CD4-positive, alpha-beta T cell (primary cell): ENCODE results near the gene PHKA2. TPM values are rescaled to one million over a fixed set of nuclear protein-coding genes. Genes with fewer than 3 reads are reported as not detected.

Experiments
- ATAC-seq: fragments of 200-7000 bp; cut with Tn5 transposase; one replicate; pipeline ENCODE4 v1.10.0; 2022; ENCODE audit warnings: mild to moderate bottlenecking; ENCODE audit not compliant: poor library complexity
- CTCF ChIA-PET: fragments of 350-600 bp; sonication (Branson Sonifier 250); formaldehyde crosslinking; loops from one replicate; lab custom pipeline; 2021; ENCODE audit warnings: antibody characterized with exemption, inconsistent platforms; lab: Charles Lee
- POLR2A ChIA-PET: fragments of 350-600 bp; sonication (Branson Sonifier 250); formaldehyde crosslinking; loops from one replicate; lab custom pipeline; 2021; ENCODE audit warnings: antibody characterized with exemption, inconsistent platforms; lab: Charles Lee
- DNase-seq, 14 experiments: peaks; one replicate each; pipeline ENCODE4 v3.0.0-alpha.2; 2013 to 2020; ENCODE audit warnings: mixed read lengths in 2 of 14
- H3K27ac ChIP-seq, 2 donors: one replicate each; pipeline versions ENCODE4 v1.5.1 to v1.7.0; 2013; ENCODE audit warnings: low read length in 2 of 2, low read depth in 1 of 2, mild to moderate bottlenecking in 1 of 2
- H3K27me3 ChIP-seq, 2 experiments: 1 replicate in 1 of 2; 2 replicates in 1 of 2; pipeline versions ENCODE4 v1.6.1 to v1.7.0; 2013; ENCODE audit warnings: low read length in 2 of 2, control low read depth in 1 of 2, mild to moderate bottlenecking in 1 of 2, moderate library complexity in 1 of 2; ENCODE audit not compliant: insufficient read depth in 2 of 2, control insufficient read depth in 1 of 2
- H3K36me3 ChIP-seq: one replicate; pipeline ENCODE4 v1.6.1; 2013; ENCODE audit warnings: low read length, control low read depth; ENCODE audit not compliant: insufficient read depth
- H3K4me1 ChIP-seq: one replicate; pipeline ENCODE4 v1.6.1; 2013; ENCODE audit warnings: low read length, control low read depth; ENCODE audit not compliant: insufficient read depth
- H3K4me3 ChIP-seq: one replicate; pipeline ENCODE4 v1.5.1; 2013; ENCODE audit warnings: mild to moderate bottlenecking, low read length, moderate library complexity
- H3K9me3 ChIP-seq, 2 experiments: 1 replicate in 1 of 2; 2 replicates in 1 of 2; pipeline versions ENCODE4 v1.6.1 to v1.7.0; 2013; ENCODE audit warnings: low read length in 2 of 2, mild to moderate bottlenecking in 2 of 2, control low read depth in 1 of 2, moderate library complexity in 1 of 2; ENCODE audit not compliant: control insufficient read depth in 1 of 2, insufficient read depth in 1 of 2
- H3K27ac Mint-ChIP-seq: one replicate; pipeline ENCODE4 v1.8.0; 2020; ENCODE audit warnings: mixed read lengths
- H3K27me3 Mint-ChIP-seq: one replicate; pipeline ENCODE4 v1.8.0; 2021; ENCODE audit warnings: mixed read lengths
- H3K36me3 Mint-ChIP-seq: one replicate; pipeline ENCODE4 v1.8.0; 2021; ENCODE audit warnings: low read depth, mixed read lengths
- H3K4me1 Mint-ChIP-seq: one replicate; pipeline ENCODE4 v1.8.0; 2021; ENCODE audit warnings: low read depth, mixed read lengths
- H3K4me3 Mint-ChIP-seq: one replicate; pipeline ENCODE4 v1.8.0; 2020; ENCODE audit warnings: mild to moderate bottlenecking, mixed read lengths
- H3K9me3 Mint-ChIP-seq: one replicate; pipeline ENCODE4 v1.8.0; 2020; ENCODE audit warnings: mixed read lengths
- CTCF ChIP-seq: fragments of 200-600 bp; IDR thresholded peaks from one replicate; pipeline ENCODE4 v1.8.0; 2022; ENCODE audit warnings: antibody characterized with exemption, mild to moderate bottlenecking
- intact Hi-C, 2 experiments: fragments of 100-400 bp; cut with DNase I in 1 of 2; cut with micrococcal nuclease in 1 of 2; formaldehyde crosslinking; loops; one replicate each; pipeline versions ENCODE4 v1.15.1 to v1.9.0; 2023 to 2025; cut with DNase I, micrococcal nuclease
- total RNA-seq, 174 experiments: library from RNA in 2 of 174; stranded (reverse) in 2 of 174; gene quantifications; one replicate each; pipeline ENCODE4 v1.2.3 and lab custom pipeline; 2021 to 2026

PHKA2 gene
- total RNA-seq, 2 experiments from 2014 or later = 28.5 to 31.4 TPM

GRCh38 chrX:19007868-19008267 is 24.0 kb upstream of the PHKA2 start:
- no peaks in the 10 kb centered on the region for H3K27me3 Mint-ChIP-seq
- no peak for TF ChIP-seq CTCF
- no peaks in the 10 kb centered on the region for H3K9me3 Mint-ChIP-seq
- Histone ChIP-seq H3K27me3 (no peaks in the 10 kb centered on the region), H3K36me3 (no peaks in the 10 kb centered on the region), H3K4me1 (no peaks in the 10 kb centered on the region), H3K4me3 (no peak overlapping the region), H3K27ac (no peak overlapping the region), H3K9me3 (no peaks in the 10 kb centered on the region)
- ChIA-PET POLR2A (no interaction called here), CTCF (no interaction called here)
- no peak overlapping the region for H3K27ac Mint-ChIP-seq
- ATAC-seq = no peak
- no peaks in the 10 kb centered on the region for H3K4me1 Mint-ChIP-seq
- no peaks in the 10 kb centered on the region for H3K36me3 Mint-ChIP-seq
- DNase-seq = no peak
- intact Hi-C loops = loop anchor here in 1 of 2 experiments (10.0 kb wide), 1 partner anchor 613 kb away; no protein-coding TSS in a partner anchor
- H3K4me3 Mint-ChIP-seq = no peak overlapping the region

- Histone ChIP-seq H3K4me3 (no peak overlapping the region), H3K9me3 (no peaks in the 10 kb centered on the region), H3K27ac (no peak overlapping the region), H3K4me1 (no peaks in the 10 kb centered on the region), H3K36me3 (no peaks in the 10 kb centered on the region), H3K27me3 (no peaks in the 10 kb centered on the region)
- Mint-ChIP-seq H3K4me3 (no peak overlapping the region), H3K36me3 (no peaks in the 10 kb centered on the region), H3K9me3 (no peaks in the 10 kb centered on the region), H3K27me3 (no peaks in the 10 kb centered on the region), H3K4me1 (no peaks in the 10 kb centered on the region), H3K27ac (no peak overlapping the region)
- ATAC-seq (no peak), DNase-seq (no peak)
- TF ChIP-seq CTCF = no peak
- CTCF ChIA-PET = no interaction called here
- POLR2A ChIA-PET = no interaction called here
- intact Hi-C loops = loop anchor here in 1 of 2 experiments (10.0 kb wide), 1 partner anchor 612 kb away; no protein-coding TSS in a partner anchor
Measured at GRCh38 chrX:19007011-19007410, 23.1 kb upstream of the PHKA2 start.

- H3K27ac ChIP-seq = no peak overlapping the region
- no peaks in the 10 kb centered on the region for H3K36me3 Mint-ChIP-seq
- no peaks in the 10 kb centered on the region for H3K4me1 Mint-ChIP-seq
- DNase-seq = peak in 2 of 14 experiments; percentile 1 to 17
- ATAC-seq = no peak
- H3K4me1 ChIP-seq = no peaks in the 10 kb centered on the region
- H3K9me3 Mint-ChIP-seq = no peaks in the 10 kb centered on the region
- H3K36me3 ChIP-seq = no peaks in the 10 kb centered on the region
- no peak for TF ChIP-seq CTCF
- ChIA-PET POLR2A (no interaction called here), CTCF (no interaction called here)
- no peaks in the 10 kb centered on the region for H3K9me3 ChIP-seq
- intact Hi-C loops = loop anchor here in 1 of 2 experiments (10.0 kb wide), 1 partner anchor 611 kb away; no protein-coding TSS in a partner anchor
- no peaks in the 10 kb centered on the region for H3K27me3 Mint-ChIP-seq
- H3K27ac Mint-ChIP-seq = no peak overlapping the region
- H3K27me3 ChIP-seq = no peaks in the 10 kb centered on the region
- H3K4me3 Mint-ChIP-seq = no peak overlapping the region
- no peak overlapping the region for H3K4me3 ChIP-seq
Measured at GRCh38 chrX:19005909-19006308, 22.0 kb upstream of the PHKA2 start.
